ENCODE measurements around the gene LRRTM4. TPM values are rescaled to one million over a fixed set of nuclear protein-coding genes. Genes with fewer than 3 reads are reported as not detected.

Gene LRRTM4
- total and polyA plus RNA-seq, 2 of the 13 experiments (the other 11 are each of a cell fraction or from before 2014, with no cell fraction given) = 1.2 TPM

DNA sequence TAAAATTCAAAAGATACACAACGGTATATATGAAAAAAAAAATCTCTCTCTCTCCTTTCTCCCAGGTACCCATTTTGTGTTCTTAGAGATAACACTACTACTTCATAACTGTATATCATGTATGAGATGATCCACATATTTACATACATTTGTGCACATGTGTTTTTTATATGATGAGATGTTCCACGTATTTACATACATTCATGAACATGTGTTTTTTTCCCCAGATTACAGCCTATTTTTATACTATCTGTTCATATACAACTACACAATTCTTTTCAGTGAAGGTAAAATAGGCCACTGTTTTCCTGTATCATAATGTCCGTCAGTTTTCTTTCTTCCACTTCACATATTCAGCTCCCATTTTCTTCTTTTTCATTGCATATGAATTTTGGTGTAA, 808.9 kb downstream of the LRRTM4 start:
- ChIA-PET CTCF (ENCODE audit: low intra/inter-chr PET ratio, low total read pairs) (no interaction called here), POLR2A (no interaction called here)
- no peaks in the 10 kb centered on the region for H4K20me1 ChIP-seq (ENCODE audit: insufficient read depth, low read length)
- H3K27me3 ChIP-seq (ENCODE audit: control insufficient read depth in 1 of 2, insufficient read depth in 2 of 2, low read length in 2 of 2) = no peaks in the 10 kb centered on the region
- no peaks in the 10 kb centered on the region for H3K9me3 ChIP-seq (ENCODE audit: low read length)
- no TSS peak for BruUV-seq (replicated peaks)
- no peaks in the 10 kb centered on the region for H3K79me2 ChIP-seq (ENCODE audit: insufficient read depth, low read length)
- H3K4me2 ChIP-seq (ENCODE audit: low read depth, low read length) = no peak overlapping the region
- DNase-seq (ENCODE audit: low spot score) (no peak), FAIRE-seq (no peak), ATAC-seq (no peak)
- H3K4me3 ChIP-seq (replicated peaks in 1 of 3; ENCODE audit: insufficient read depth in 1 of 3, low read depth in 2 of 3, low read length in 3 of 3) = no peak overlapping the region
- H3K27ac ChIP-seq (ENCODE audit: extremely low read length, insufficient read depth, low read length) = no peak overlapping the region
- TF ChIP-seq, protein P1, sequence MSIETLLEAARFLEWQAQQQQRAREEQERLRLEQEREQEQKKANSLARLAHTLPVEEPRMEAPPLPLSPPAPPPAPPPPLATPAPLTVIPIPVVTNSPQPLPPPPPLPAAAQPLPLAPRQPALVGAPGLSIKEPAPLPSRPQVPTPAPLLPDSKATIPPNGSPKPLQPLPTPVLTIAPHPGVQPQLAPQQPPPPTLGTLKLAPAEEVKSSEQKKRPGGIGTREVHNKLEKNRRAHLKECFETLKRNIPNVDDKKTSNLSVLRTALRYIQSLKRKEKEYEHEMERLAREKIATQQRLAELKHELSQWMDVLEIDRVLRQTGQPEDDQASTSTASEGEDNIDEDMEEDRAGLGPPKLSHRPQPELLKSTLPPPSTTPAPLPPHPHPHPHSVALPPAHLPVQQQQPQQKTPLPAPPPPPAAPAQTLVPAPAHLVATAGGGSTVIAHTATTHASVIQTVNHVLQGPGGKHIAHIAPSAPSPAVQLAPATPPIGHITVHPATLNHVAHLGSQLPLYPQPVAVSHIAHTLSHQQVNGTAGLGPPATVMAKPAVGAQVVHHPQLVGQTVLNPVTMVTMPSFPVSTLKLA (IDR thresholded peaks at IDR 0.05) = peak; percentile 91
- TF ChIP-seq CEBPG (CRISPR knock-in tag; IDR thresholded peaks at IDR 0.05) = no peak
- intact Hi-C loops (cut with micrococcal nuclease; ENCODE audit: unreplicated experiment) = no loop called here
- in situ Hi-C loops (cut with HindIII; ENCODE audit: extremely low pct_ligation_motif_present, low pct_unique_long_range_greater_than_20kb) = no loop called here
- H3K9ac ChIP-seq (ENCODE audit: insufficient read depth, low read depth, low read length) = no peak overlapping the region
- H2AFZ ChIP-seq (ENCODE audit: low read length) = no peak overlapping the region
- H3K36me3 ChIP-seq (replicated peaks in 1 of 2; ENCODE audit: control insufficient read depth in 1 of 2, insufficient read depth in 2 of 2, low read length in 2 of 2) = no peaks in the 10 kb centered on the region
- WGBS (ENCODE audit: low lambda C conversion rate) = 2% methylated on average over 3 of the region's 3 CpGs
- H3K4me1 ChIP-seq (ENCODE audit: insufficient read depth, low read length) = no peaks in the 10 kb centered on the region

DNA sequence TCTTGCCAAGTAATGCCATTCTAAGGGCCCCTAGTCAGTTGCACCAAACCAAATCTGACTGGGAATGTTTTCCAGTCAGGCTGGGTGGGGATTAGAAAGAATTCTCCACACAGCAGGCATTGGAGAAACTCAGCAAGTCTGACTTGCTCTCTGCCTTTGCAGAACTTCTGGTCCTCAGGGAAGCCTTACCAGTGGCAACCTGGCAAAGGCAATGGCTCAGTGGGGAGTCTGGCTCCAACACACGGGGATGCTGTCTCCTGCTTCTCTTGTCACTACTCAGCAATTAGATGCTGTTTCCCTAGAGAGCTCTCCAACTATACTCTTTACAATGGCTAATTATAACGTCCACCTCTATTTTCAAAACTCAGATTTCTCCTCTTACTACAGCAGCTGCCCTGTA, 810.7 kb downstream of the LRRTM4 start:
- ATAC-seq (no peak), FAIRE-seq (no peak), DNase-seq (ENCODE audit: low spot score) (no peak)
- in situ Hi-C loops (cut with HindIII; ENCODE audit: extremely low pct_ligation_motif_present, low pct_unique_long_range_greater_than_20kb) (no loop called here), intact Hi-C loops (cut with micrococcal nuclease; ENCODE audit: unreplicated experiment) (no loop called here)
- BruUV-seq (replicated peaks) = no TSS peak
- no peak overlapping the region for H2AFZ ChIP-seq (ENCODE audit: low read length)
- H3K4me1 ChIP-seq (ENCODE audit: insufficient read depth, low read length) = no peaks in the 10 kb centered on the region
- H3K36me3 ChIP-seq (replicated peaks in 1 of 2; ENCODE audit: control insufficient read depth in 1 of 2, insufficient read depth in 2 of 2, low read length in 2 of 2) = no peaks in the 10 kb centered on the region
- no peak overlapping the region for H3K4me2 ChIP-seq (ENCODE audit: low read depth, low read length)
- 6% methylated on average over 2 of the region's 2 CpGs for WGBS (ENCODE audit: low lambda C conversion rate)
- ChIA-PET POLR2A (no interaction called here), CTCF (ENCODE audit: low intra/inter-chr PET ratio, low total read pairs) (no interaction called here)
- no peaks in the 10 kb centered on the region for H4K20me1 ChIP-seq (ENCODE audit: insufficient read depth, low read length)
- no peaks in the 10 kb centered on the region for H3K9me3 ChIP-seq (ENCODE audit: low read length)
- no peaks in the 10 kb centered on the region for H3K27me3 ChIP-seq (ENCODE audit: control insufficient read depth in 1 of 2, insufficient read depth in 2 of 2, low read length in 2 of 2)
- H3K79me2 ChIP-seq (ENCODE audit: insufficient read depth, low read length) = no peaks in the 10 kb centered on the region
- H3K4me3 ChIP-seq (replicated peaks in 1 of 3; ENCODE audit: insufficient read depth in 1 of 3, low read depth in 2 of 3, low read length in 3 of 3) = no peak overlapping the region
- H3K9ac ChIP-seq (ENCODE audit: insufficient read depth, low read depth, low read length) = no peak overlapping the region
- no peak for TF ChIP-seq CAMTA2 (CRISPR knock-in tag; IDR thresholded peaks at IDR 0.05; ENCODE audit: borderline replicate concordance)
- TF ChIP-seq, protein P2, sequence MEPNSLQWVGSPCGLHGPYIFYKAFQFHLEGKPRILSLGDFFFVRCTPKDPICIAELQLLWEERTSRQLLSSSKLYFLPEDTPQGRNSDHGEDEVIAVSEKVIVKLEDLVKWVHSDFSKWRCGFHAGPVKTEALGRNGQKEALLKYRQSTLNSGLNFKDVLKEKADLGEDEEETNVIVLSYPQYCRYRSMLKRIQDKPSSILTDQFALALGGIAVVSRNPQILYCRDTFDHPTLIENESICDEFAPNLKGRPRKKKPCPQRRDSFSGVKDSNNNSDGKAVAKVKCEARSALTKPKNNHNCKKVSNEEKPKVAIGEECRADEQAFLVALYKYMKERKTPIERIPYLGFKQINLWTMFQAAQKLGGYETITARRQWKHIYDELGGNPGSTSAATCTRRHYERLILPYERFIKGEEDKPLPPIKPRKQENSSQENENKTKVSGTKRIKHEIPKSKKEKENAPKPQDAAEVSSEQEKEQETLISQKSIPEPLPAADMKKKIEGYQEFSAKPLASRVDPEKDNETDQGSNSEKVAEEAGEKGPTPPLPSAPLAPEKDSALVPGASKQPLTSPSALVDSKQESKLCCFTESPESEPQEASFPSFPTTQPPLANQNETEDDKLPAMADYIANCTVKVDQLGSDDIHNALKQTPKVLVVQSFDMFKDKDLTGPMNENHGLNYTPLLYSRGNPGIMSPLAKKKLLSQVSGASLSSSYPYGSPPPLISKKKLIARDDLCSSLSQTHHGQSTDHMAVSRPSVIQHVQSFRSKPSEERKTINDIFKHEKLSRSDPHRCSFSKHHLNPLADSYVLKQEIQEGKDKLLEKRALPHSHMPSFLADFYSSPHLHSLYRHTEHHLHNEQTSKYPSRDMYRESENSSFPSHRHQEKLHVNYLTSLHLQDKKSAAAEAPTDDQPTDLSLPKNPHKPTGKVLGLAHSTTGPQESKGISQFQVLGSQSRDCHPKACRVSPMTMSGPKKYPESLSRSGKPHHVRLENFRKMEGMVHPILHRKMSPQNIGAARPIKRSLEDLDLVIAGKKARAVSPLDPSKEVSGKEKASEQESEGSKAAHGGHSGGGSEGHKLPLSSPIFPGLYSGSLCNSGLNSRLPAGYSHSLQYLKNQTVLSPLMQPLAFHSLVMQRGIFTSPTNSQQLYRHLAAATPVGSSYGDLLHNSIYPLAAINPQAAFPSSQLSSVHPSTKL (CRISPR knock-in tag; IDR thresholded peaks at IDR 0.05) = no peak
- TF ChIP-seq, protein P3, sequence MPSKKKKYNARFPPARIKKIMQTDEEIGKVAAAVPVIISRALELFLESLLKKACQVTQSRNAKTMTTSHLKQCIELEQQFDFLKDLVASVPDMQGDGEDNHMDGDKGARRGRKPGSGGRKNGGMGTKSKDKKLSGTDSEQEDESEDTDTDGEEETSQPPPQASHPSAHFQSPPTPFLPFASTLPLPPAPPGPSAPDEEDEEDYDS (CRISPR knock-in tag; IDR thresholded peaks at IDR 0.05) = no peak
- no peak for TF ChIP-seq ZNF841 (CRISPR knock-in tag; IDR thresholded peaks at IDR 0.05; ENCODE audit: borderline replicate concordance)
- TF ChIP-seq TAF1 (CRISPR knock-in tag; IDR thresholded peaks at IDR 0.05) = no peak
- TF ChIP-seq KLF12 (CRISPR knock-in tag; IDR thresholded peaks at IDR 0.05; ENCODE audit: borderline replicate concordance) = no peak
- TF ChIP-seq SUZ12 (IDR thresholded peaks at IDR 0.05; ENCODE audit: low read depth, low read length) = no peak
- TF ChIP-seq SMAD1 (CRISPR knock-in tag; IDR thresholded peaks at IDR 0.05; ENCODE audit: borderline replicate concordance, low read depth) = no peak
- TF ChIP-seq, protein P4, sequence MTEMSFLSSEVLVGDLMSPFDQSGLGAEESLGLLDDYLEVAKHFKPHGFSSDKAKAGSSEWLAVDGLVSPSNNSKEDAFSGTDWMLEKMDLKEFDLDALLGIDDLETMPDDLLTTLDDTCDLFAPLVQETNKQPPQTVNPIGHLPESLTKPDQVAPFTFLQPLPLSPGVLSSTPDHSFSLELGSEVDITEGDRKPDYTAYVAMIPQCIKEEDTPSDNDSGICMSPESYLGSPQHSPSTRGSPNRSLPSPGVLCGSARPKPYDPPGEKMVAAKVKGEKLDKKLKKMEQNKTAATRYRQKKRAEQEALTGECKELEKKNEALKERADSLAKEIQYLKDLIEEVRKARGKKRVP (CRISPR knock-in tag; IDR thresholded peaks at IDR 0.05) = no peak
- no peak overlapping the region for H3K27ac ChIP-seq (ENCODE audit: extremely low read length, insufficient read depth, low read length)
